RWPE2 (cell line): Measurements from ENCODE around the gene ITGB3.
A peak's percentile ranks its signal among the peaks of the same experiment; 100 is the strongest.
"Not testable (repeated sequence)": the region's sequence is repeated elsewhere in the genome, so short reads cannot be mapped to it uniquely, and the experiment has no call there.

Experiments used
- ATAC-seq: fragments of 200-7000 bp; cut with Tn5 transposase; 3 replicates; pipeline ENCODE4 v1.9.1; 2021; ENCODE audit warnings: low read depth
- DNase-seq: peaks from one replicate; pipeline ENCODE4 v3.0.0-alpha.2; 2020; ENCODE audit warnings: low spot score
- H3K27ac ChIP-seq: fragments of 450-650 bp; 2 replicates; pipeline ENCODE4 v1.5.1; 2017; ENCODE audit warnings: mild to moderate bottlenecking; ENCODE audit not compliant: poor library complexity, severe bottlenecking
- H3K27me3 ChIP-seq: fragments of 250-450 bp; sonication (Bioruptor Pico); 2 replicates; pipeline ENCODE4 v1.5.1; 2021; ENCODE audit warnings: mild to moderate bottlenecking, moderate library complexity; ENCODE audit not compliant: insufficient read depth, poor library complexity, severe bottlenecking
- H3K36me3 ChIP-seq: fragments of 250-450 bp; sonication (Bioruptor Pico); 2 replicates; pipeline ENCODE4 v1.5.1; 2020; ENCODE audit warnings: low read depth, mild to moderate bottlenecking, moderate library complexity
- H3K4me1 ChIP-seq: fragments of 250-450 bp; sonication (Bioruptor Pico); 2 replicates; pipeline ENCODE4 v1.5.1; 2021; ENCODE audit warnings: mild to moderate bottlenecking, moderate library complexity; ENCODE audit not compliant: insufficient read depth, poor library complexity, severe bottlenecking
- H3K4me3 ChIP-seq: fragments of 250-450 bp; sonication (Bioruptor Pico); 2 replicates; pipeline ENCODE4 v1.5.1; 2021; ENCODE audit warnings: mild to moderate bottlenecking, moderate library complexity; ENCODE audit not compliant: severe bottlenecking
- H3K9me3 ChIP-seq: fragments of 250-450 bp; sonication (Bioruptor Pico); 2 replicates; pipeline ENCODE4 v1.5.1; 2021; ENCODE audit warnings: mild to moderate bottlenecking, moderate library complexity; ENCODE audit not compliant: severe bottlenecking
- CTCF ChIP-seq: fragments of 450-650 bp; IDR thresholded peaks from one replicate; pipeline ENCODE4 v1.5.1; 2017; ENCODE audit warnings: mild to moderate bottlenecking, moderate library complexity; ENCODE audit not compliant: poor library complexity, severe bottlenecking

Gene ITGB3

DNA sequence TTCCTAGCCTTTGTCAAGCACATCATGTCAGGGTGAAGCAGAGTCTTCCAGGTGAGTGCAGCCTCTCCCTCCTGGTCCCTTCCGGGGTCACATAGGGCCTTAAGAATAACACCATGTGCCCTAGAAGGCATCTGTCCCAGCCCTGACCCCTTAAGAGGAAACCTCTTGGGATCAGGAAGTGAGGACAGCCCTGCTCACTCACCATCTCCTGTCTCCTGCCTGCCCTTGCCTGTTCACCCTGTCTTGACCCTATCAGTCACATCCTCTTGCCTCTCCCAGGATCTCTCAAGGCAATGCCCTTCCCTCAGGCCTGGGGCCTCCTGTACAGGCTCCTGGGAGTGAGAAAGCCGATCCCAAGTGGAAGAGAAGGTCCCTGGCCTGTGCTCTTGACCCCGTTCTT, 30.6 kb upstream of the ITGB3 start:
- DNase-seq (no peak), ATAC-seq (peak; percentile 74)
- Histone ChIP-seq H3K36me3 (no peaks in the 10 kb centered on the region), H3K27ac (peak overlapping the region; percentile 34), H3K27me3 (no peaks in the 10 kb centered on the region), H3K4me3 (no peak overlapping the region), H3K9me3 (peaks cover 4% of the 10 kb centered on the region), H3K4me1 (peaks cover 24% of the 10 kb centered on the region)
- TF ChIP-seq CTCF = no peak

- no peak overlapping the region for H3K4me3 ChIP-seq
- no peaks in the 10 kb centered on the region for H3K27me3 ChIP-seq
- no peak for TF ChIP-seq CTCF
- ATAC-seq = no peak
- H3K27ac ChIP-seq = peak overlapping the region; percentile 34
- no peak for DNase-seq
- peaks cover 4% of the 10 kb centered on the region for H3K9me3 ChIP-seq
- H3K4me1 ChIP-seq = peaks cover 24% of the 10 kb centered on the region
- no peaks in the 10 kb centered on the region for H3K36me3 ChIP-seq
Measured at GRCh38 chr17:47223460-47223859, 30.2 kb upstream of the ITGB3 start.

DNA sequence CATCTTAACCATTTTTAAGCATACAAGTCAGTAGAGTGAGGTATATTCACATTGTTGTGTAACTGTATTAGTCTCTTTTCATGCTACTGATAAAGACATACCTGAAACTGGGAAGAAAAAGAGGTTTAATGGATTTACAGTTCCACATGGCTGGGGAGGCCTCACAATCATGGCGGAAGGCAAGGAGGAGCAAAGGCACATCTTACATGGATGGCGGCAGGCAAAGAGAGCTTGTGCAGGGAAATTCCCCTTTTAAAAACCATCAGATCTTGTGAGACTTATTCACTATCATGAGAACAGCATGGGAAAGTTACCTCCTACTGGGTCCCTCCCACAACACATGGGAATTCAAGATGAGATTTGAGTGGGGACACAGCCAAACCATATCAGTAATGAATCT, 29.6 kb upstream of the ITGB3 start:
- H3K4me3 ChIP-seq, H3K27me3 ChIP-seq, DNase-seq, H3K36me3 ChIP-seq, H3K9me3 ChIP-seq, ATAC-seq: not testable (repeated sequence)
- peak overlapping the region; percentile 34 for H3K27ac ChIP-seq
- peaks cover 24% of the 10 kb centered on the region for H3K4me1 ChIP-seq

GRCh38 chr17:47224966-47225365, 28.7 kb upstream of the ITGB3 start:
- Histone ChIP-seq H3K36me3 (no peaks in the 10 kb centered on the region), H3K9me3 (peaks cover 4% of the 10 kb centered on the region), H3K27ac (peak overlapping the region; percentile 53), H3K27me3 (no peaks in the 10 kb centered on the region), H3K4me3 (no peak overlapping the region), H3K4me1 (peaks cover 30% of the 10 kb centered on the region)
- DNase-seq (no peak), ATAC-seq (no peak)
- TF ChIP-seq CTCF = no peak

DNA sequence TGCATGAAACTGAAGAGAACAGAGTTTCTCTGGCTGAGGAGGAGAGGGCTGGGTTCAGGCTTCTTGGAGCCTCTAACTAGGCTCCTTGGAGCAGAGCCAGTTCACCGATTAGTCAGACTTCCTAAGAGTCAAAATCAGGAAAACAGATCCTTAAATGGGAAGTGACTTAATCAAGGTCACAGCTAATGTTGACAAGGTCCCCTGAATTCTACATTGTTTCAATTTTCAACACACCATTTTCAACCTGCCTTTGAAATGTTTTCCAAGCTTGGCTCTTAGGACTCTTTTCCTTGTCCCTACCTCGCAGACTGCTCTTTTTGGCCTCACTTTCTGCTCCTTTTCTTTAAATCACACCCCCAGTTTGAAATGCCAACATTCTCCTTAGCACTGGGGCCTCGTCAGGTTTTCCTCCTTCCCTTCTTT, 28.2 kb upstream of the ITGB3 start:
- TF ChIP-seq CTCF = no peak
- Histone ChIP-seq H3K36me3 (no peaks in the 10 kb centered on the region), H3K4me1 (peaks cover 34% of the 10 kb centered on the region), H3K9me3 (peaks cover 4% of the 10 kb centered on the region), H3K4me3 (no peak overlapping the region), H3K27ac (peak overlapping the region; percentile 53), H3K27me3 (no peaks in the 10 kb centered on the region)
- no peak for DNase-seq
- ATAC-seq = peak; percentile 54
